GM12892 (cell line): ENCODE measurements around the gene AS3MT.

ENCODE experiments used
- DNase-seq: peaks from one replicate; pipeline ENCODE4 v3.0.0; 2011; ENCODE audit not compliant: insufficient read length
- FAIRE-seq: peaks from 2 replicates; lab custom pipeline; 2011; peaks lifted over from hg19 to GRCh38; lab: Jason Lieb, UNC
- POLR2A ChIP-seq: IDR thresholded peaks from 2 replicates; pipeline ENCODE4 v1.6.1; 2011; ENCODE audit warnings: low read depth, low read length, control low read depth
- POLR2AphosphoS5 ChIP-seq: IDR thresholded peaks from 2 replicates; pipeline ENCODE4 v1.6.1; 2011; ENCODE audit warnings: low read depth, low read length, control low read depth
- TAF1 ChIP-seq: IDR thresholded peaks from 2 replicates; pipeline ENCODE4 v1.6.1; 2011; ENCODE audit warnings: low read depth, mild to moderate bottlenecking, control low read depth, low read length, borderline replicate concordance

AS3MT gene

GRCh38 chr10:102930720-102931119 lies 61.5 kb downstream of the AS3MT start:
- FAIRE-seq (no peak), DNase-seq (no peak)
- TF ChIP-seq POLR2A (no peak), POLR2AphosphoS5 (no peak), TAF1 (no peak)

- DNase-seq = no peak
- FAIRE-seq = no peak
- no peak for TF ChIP-seq TAF1
- TF ChIP-seq POLR2AphosphoS5 = no peak
- TF ChIP-seq POLR2A = no peak
Measured at GRCh38 chr10:102931643-102932042, 62.4 kb downstream of the AS3MT start.

- no peak for DNase-seq
- TF ChIP-seq POLR2AphosphoS5 (no peak), POLR2A (no peak), TAF1 (no peak)
- FAIRE-seq = no peak
Measured at GRCh38 chr10:102935505-102935904, 66.2 kb downstream of the AS3MT start.

- DNase-seq (no peak), FAIRE-seq (no peak)
- no peak for TF ChIP-seq TAF1
- TF ChIP-seq POLR2A = no peak
- no peak for TF ChIP-seq POLR2AphosphoS5
Measured at GRCh38 chr10:102935939-102936605, 66.8 kb downstream of the AS3MT start.

GRCh38 chr10:102941401-102941800 lies 72.1 kb downstream of the AS3MT start:
- FAIRE-seq (no peak), DNase-seq (no peak)
- TF ChIP-seq POLR2AphosphoS5 = no peak
- TF ChIP-seq TAF1 = no peak
- TF ChIP-seq POLR2A = no peak

- TF ChIP-seq POLR2A (no peak), TAF1 (no peak), POLR2AphosphoS5 (no peak)
- DNase-seq (no peak), FAIRE-seq (no peak)
Measured at GRCh38 chr10:102945449-102945848, 76.2 kb downstream of the AS3MT start.

GRCh38 chr10:102945962-102946361 lies 76.7 kb downstream of the AS3MT start:
- no peak for TF ChIP-seq POLR2AphosphoS5
- no peak for TF ChIP-seq TAF1
- FAIRE-seq (no peak), DNase-seq (no peak)

- no peak for TF ChIP-seq TAF1
- no peak for TF ChIP-seq POLR2AphosphoS5
- no peak for TF ChIP-seq POLR2A
- DNase-seq (no peak), FAIRE-seq (no peak)
Measured at GRCh38 chr10:102946992-102947391, 77.7 kb downstream of the AS3MT start.

GRCh38 chr10:102948176-102948575 lies 78.9 kb downstream of the AS3MT start:
- FAIRE-seq (no peak), DNase-seq (no peak)
- TF ChIP-seq TAF1 (no peak), POLR2A (no peak), POLR2AphosphoS5 (no peak)

- FAIRE-seq (no peak), DNase-seq (no peak)
- no peak for TF ChIP-seq POLR2A
- no peak for TF ChIP-seq POLR2AphosphoS5
- TF ChIP-seq TAF1 = no peak
Measured at GRCh38 chr10:102948786-102949185, 79.5 kb downstream of the AS3MT start.

GRCh38 chr10:102949916-102950315 lies 80.6 kb downstream of the AS3MT start:
- FAIRE-seq (no peak), DNase-seq (no peak)

GRCh38 chr10:102951316-102951715 lies 82.0 kb downstream of the AS3MT start:
- no peak for TF ChIP-seq POLR2A
- no peak for TF ChIP-seq TAF1
- no peak for TF ChIP-seq POLR2AphosphoS5
- FAIRE-seq = no peak
- DNase-seq = no peak

More at GRCh38 chr10:102949916-102950315, 80.6 kb downstream of the AS3MT start:
- TF ChIP-seq TAF1 (no peak), POLR2A (no peak), POLR2AphosphoS5 (no peak)
